K562 (cell line): Measurements from ENCODE around the gene FBLN7. TPM values are rescaled to one million over a fixed set of nuclear protein-coding genes. Genes with fewer than 3 reads are reported as not detected.

ENCODE experiments used
- FUS ChIP-seq: fragments of 200-400 bp; formaldehyde crosslinking; optimal IDR thresholded peaks from 2 replicates; pipeline ENCODE3; 2017; ENCODE audit warnings: low read depth, low read length
- MAFF ChIP-seq: IDR thresholded peaks from 2 replicates; pipeline ENCODE4 v1.6.1; 2012; ENCODE audit warnings: low read length, improper control_type of control experiment
- MAFG ChIP-seq: fragments of 450-650 bp; conservative IDR thresholded peaks from 2 replicates; pipeline ENCODE4 v1.6.1; 2016; ENCODE audit warnings: missing genetic modification characterization, missing compliant biosample characterization
- MAFK ChIP-seq: IDR thresholded peaks from 2 replicates; pipeline ENCODE4 v1.6.1; 2011; ENCODE audit warnings: low read length, improper control_type of control experiment
- MBD2 ChIP-seq: sonication (generic); IDR thresholded peaks from 2 replicates; pipeline ENCODE4 v1.6.1; 2016; ENCODE audit warnings: low read depth, borderline replicate concordance
- PCBP1 ChIP-seq: fragments of 200-400 bp; formaldehyde crosslinking; IDR thresholded peaks from 2 replicates; pipeline ENCODE4 v1.6.1; 2018; ENCODE audit warnings: mild to moderate bottlenecking, low read depth, low read length; ENCODE audit not compliant: poor library complexity, severe bottlenecking
- SIRT6 ChIP-seq: IDR thresholded peaks from one replicate; pipeline ENCODE4 v1.6.1; 2012; ENCODE audit warnings: low read depth, mild to moderate bottlenecking, control low read depth, inconsistent platforms, low read length, moderate library complexity
- TRIM28 ChIP-seq: fragments of 450-650 bp; IDR thresholded peaks from 2 replicates; pipeline ENCODE4 v1.6.1; 2017
- ZNF311 ChIP-seq: fragments of 250-450 bp; sonication (Bioruptor Pico); IDR thresholded peaks from 2 replicates; pipeline ENCODE4 v1.4.0; 2020; ENCODE audit warnings: mild to moderate bottlenecking, moderate library complexity
- ZNF79 ChIP-seq: fragments of 250-450 bp; sonication (Bioruptor Pico); IDR thresholded peaks from 2 replicates; pipeline ENCODE4 v1.4.0; 2020; ENCODE audit warnings: low read depth, mild to moderate bottlenecking, moderate library complexity
- polyA plus RNA-seq, 8 experiments: library from polyadenylated mRNA; depleted of rRNA in 4 of 8; stranded (reverse) in 5 of 8; unstranded in 3 of 8; fragments of >200 nt; fragmentation: Nextera tagmentation in 2 of 8; fragmentation: Illumina TruSeq in 1 of 8; extraction: Ambion mirVana in 2 of 8; extraction: Trizol in 1 of 8; gene quantifications; 2 replicates each; pipeline versions ENCODE4 v1.2.1 to v1.2.3, GENCODE V29; 2011 to 2014; ENCODE audit warnings: inconsistent platforms in 1 of 8, missing spikeins in 1 of 8
- total RNA-seq, 7 experiments: library from RNA; depleted of rRNA in 6 of 7; stranded (reverse); fragments of >200 nt in 6 of 7; fragmentation: Illumina TruSeq in 2 of 7; extraction: Trizol in 2 of 7; gene quantifications; 2 replicates each; pipeline versions ENCODE4 v1.2.1 to v1.2.3, GENCODE V29; 2011 to 2021; ENCODE audit warnings: low replicate concordance in 1 of 7
- TF ChIP-seq, protein P1 (sequence below), 3 experiments: IDR thresholded peaks in 2 of 3; conservative IDR thresholded peaks in 1 of 3; 2 replicates each; pipeline ENCODE4 v1.5.1; 2011 to 2012; ENCODE audit warnings: low read length in 3 of 3, mild to moderate bottlenecking in 3 of 3, control low read depth in 2 of 3, improper control_type of control experiment in 1 of 3, inconsistent platforms in 1 of 3, low read depth in 1 of 3, mixed read lengths in 1 of 3, moderate library complexity in 1 of 3; ENCODE audit not compliant: insufficient read depth in 2 of 3
- TF ChIP-seq, protein P2 (sequence below): IDR thresholded peaks from 3 replicates; pipeline ENCODE4 v1.6.1; 2011; ENCODE audit warnings: borderline replicate concordance, mild to moderate bottlenecking, moderate library complexity; ENCODE audit not compliant: insufficient read length; ENCODE audit errors: extremely low read depth
- TF ChIP-seq, protein P3 (sequence below): fragments of 450-650 bp; IDR thresholded peaks from one replicate; pipeline ENCODE4 v1.6.1; 2018; ENCODE audit warnings: mild to moderate bottlenecking, moderate library complexity; ENCODE audit not compliant: partially characterized antibody

FBLN7 gene
- total and polyA plus RNA-seq, 9 of the 15 experiments (the other 6 are each of a cell fraction or from before 2014, with no cell fraction given): 0.13 TPM; not detected in 8

DNA sequence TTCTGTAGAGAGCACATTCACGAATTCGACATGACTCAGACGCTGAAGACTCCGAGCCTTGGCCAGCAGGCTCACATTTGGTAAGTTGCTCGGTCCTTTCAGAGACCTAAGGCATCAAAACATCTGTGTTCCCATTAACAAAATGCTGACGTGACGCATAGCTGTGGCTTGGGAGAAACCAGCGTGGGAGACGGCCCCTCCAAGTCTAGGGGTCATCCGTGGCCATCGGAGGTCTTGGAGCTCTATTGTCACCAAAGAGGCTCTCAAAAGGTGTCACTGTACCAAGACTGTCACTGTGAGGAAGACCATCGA lies 14.9 kb downstream of the FBLN7 start (continued):
- TF ChIP-seq MAFG (tag) (peak; percentile 59), ZNF311 (CRISPR knock-in tag) (no peak), SIRT6 (no peak), MAFF (0 out of 2 replicates have a peak, but pooled peaks have one; percentile 29), TRIM28 (no peak), FUS (no peak), MBD2 (no peak), PCBP1 (no peak), ZNF79 (CRISPR knock-in tag) (no peak), MAFK (peak; percentile 59)
- TF ChIP-seq, protein P1, sequence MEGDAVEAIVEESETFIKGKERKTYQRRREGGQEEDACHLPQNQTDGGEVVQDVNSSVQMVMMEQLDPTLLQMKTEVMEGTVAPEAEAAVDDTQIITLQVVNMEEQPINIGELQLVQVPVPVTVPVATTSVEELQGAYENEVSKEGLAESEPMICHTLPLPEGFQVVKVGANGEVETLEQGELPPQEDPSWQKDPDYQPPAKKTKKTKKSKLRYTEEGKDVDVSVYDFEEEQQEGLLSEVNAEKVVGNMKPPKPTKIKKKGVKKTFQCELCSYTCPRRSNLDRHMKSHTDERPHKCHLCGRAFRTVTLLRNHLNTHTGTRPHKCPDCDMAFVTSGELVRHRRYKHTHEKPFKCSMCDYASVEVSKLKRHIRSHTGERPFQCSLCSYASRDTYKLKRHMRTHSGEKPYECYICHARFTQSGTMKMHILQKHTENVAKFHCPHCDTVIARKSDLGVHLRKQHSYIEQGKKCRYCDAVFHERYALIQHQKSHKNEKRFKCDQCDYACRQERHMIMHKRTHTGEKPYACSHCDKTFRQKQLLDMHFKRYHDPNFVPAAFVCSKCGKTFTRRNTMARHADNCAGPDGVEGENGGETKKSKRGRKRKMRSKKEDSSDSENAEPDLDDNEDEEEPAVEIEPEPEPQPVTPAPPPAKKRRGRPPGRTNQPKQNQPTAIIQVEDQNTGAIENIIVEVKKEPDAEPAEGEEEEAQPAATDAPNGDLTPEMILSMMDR (IDR thresholded peaks at IDR 0.05 in 2 of 3, conservative IDR thresholded peaks at IDR 0.05 in 1 of 3; ENCODE audit: insufficient read depth in 2 of 3, low read depth in 1 of 3, low read length in 3 of 3): no peak
- TF ChIP-seq, protein P2, sequence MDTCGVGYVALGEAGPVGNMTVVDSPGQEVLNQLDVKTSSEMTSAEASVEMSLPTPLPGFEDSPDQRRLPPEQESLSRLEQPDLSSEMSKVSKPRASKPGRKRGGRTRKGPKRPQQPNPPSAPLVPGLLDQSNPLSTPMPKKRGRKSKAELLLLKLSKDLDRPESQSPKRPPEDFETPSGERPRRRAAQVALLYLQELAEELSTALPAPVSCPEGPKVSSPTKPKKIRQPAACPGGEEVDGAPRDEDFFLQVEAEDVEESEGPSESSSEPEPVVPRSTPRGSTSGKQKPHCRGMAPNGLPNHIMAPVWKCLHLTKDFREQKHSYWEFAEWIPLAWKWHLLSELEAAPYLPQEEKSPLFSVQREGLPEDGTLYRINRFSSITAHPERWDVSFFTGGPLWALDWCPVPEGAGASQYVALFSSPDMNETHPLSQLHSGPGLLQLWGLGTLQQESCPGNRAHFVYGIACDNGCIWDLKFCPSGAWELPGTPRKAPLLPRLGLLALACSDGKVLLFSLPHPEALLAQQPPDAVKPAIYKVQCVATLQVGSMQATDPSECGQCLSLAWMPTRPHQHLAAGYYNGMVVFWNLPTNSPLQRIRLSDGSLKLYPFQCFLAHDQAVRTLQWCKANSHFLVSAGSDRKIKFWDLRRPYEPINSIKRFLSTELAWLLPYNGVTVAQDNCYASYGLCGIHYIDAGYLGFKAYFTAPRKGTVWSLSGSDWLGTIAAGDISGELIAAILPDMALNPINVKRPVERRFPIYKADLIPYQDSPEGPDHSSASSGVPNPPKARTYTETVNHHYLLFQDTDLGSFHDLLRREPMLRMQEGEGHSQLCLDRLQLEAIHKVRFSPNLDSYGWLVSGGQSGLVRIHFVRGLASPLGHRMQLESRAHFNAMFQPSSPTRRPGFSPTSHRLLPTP: no peak
- TF ChIP-seq, protein P3, sequence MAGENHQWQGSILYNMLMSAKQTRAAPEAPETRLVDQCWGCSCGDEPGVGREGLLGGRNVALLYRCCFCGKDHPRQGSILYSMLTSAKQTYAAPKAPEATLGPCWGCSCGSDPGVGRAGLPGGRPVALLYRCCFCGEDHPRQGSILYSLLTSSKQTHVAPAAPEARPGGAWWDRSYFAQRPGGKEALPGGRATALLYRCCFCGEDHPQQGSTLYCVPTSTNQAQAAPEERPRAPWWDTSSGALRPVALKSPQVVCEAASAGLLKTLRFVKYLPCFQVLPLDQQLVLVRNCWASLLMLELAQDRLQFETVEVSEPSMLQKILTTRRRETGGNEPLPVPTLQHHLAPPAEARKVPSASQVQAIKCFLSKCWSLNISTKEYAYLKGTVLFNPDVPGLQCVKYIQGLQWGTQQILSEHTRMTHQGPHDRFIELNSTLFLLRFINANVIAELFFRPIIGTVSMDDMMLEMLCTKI: no peak
